GM12878 (cell line): ENCODE measurements around the gene PTAFR.

Experiments
- RCOR1 ChIP-seq: conservative IDR thresholded peaks from 2 replicates; pipeline ENCODE4 v1.6.1; 2012; ENCODE audit warnings: low read depth, low read length, improper control_type of control experiment
- SRF ChIP-seq, 2 experiments: IDR thresholded peaks; 2 replicates each; pipeline ENCODE4 v1.6.1; 2011; ENCODE audit warnings: low read depth in 2 of 2, low read length in 2 of 2, mild to moderate bottlenecking in 1 of 2, moderate library complexity in 1 of 2
- TAF1 ChIP-seq: IDR thresholded peaks from 2 replicates; pipeline ENCODE4 v1.6.1; 2011; ENCODE audit warnings: mild to moderate bottlenecking, low read depth, low read length, borderline replicate concordance
- TCF12 ChIP-seq: IDR thresholded peaks from 2 replicates; pipeline ENCODE4 v1.6.1; 2011; ENCODE audit warnings: low read depth, mild to moderate bottlenecking, low read length
- TF ChIP-seq, protein P1 (sequence below), 3 experiments: IDR thresholded peaks in 2 of 3; conservative IDR thresholded peaks in 1 of 3; 2 replicates each; pipeline ENCODE4 v1.5.1; 2011; ENCODE audit warnings: low read depth in 3 of 3, low read length in 3 of 3, mild to moderate bottlenecking in 3 of 3, control low read depth in 2 of 3, moderate library complexity in 2 of 3, inconsistent platforms in 1 of 3, mixed read lengths in 1 of 3; ENCODE audit not compliant: control insufficient read depth in 2 of 3, insufficient read depth in 1 of 3; ENCODE audit errors: extremely low read depth in 1 of 3

- TF ChIP-seq, protein P1, sequence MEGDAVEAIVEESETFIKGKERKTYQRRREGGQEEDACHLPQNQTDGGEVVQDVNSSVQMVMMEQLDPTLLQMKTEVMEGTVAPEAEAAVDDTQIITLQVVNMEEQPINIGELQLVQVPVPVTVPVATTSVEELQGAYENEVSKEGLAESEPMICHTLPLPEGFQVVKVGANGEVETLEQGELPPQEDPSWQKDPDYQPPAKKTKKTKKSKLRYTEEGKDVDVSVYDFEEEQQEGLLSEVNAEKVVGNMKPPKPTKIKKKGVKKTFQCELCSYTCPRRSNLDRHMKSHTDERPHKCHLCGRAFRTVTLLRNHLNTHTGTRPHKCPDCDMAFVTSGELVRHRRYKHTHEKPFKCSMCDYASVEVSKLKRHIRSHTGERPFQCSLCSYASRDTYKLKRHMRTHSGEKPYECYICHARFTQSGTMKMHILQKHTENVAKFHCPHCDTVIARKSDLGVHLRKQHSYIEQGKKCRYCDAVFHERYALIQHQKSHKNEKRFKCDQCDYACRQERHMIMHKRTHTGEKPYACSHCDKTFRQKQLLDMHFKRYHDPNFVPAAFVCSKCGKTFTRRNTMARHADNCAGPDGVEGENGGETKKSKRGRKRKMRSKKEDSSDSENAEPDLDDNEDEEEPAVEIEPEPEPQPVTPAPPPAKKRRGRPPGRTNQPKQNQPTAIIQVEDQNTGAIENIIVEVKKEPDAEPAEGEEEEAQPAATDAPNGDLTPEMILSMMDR (IDR thresholded peaks at IDR 0.05 in 2 of 3, conservative IDR thresholded peaks at IDR 0.05 in 1 of 3; ENCODE audit: control insufficient read depth in 2 of 3, extremely low read depth in 1 of 3, insufficient read depth in 1 of 3, low read depth in 3 of 3, low read length in 3 of 3), result no peak
- TF ChIP-seq TAF1 (no peak), TCF12 (no peak), RCOR1 (no peak), SRF (IDR thresholded peaks at IDR 0.05; ENCODE audit: low read depth in 2 of 2, low read length in 2 of 2) (no peak)
These were observed 14.7 kb downstream of the PTAFR start for GRCh38 chr1:28161751-28162150.
